IMR-90 (cell line): ENCODE measurements around the gene D2HGDH. TPM values are rescaled to one million over a fixed set of nuclear protein-coding genes. Genes with fewer than 3 reads are reported as not detected.

Source experiments
- ATAC-seq: fragments of 200-7000 bp; cut with Tn5 transposase; 2 replicates; pipeline ENCODE4 v1.9.1; 2020; ENCODE audit warnings: low read depth, mild to moderate bottlenecking, moderate library complexity
- BruUV-seq: library from RNA; stranded (reverse); fragments of 400-500 nt; replicated peaks from 2 replicates; lab custom pipeline; 2021; lab: Mats Ljungman, UMichigan
- CTCF ChIA-PET: fragments of 300-600 bp; formaldehyde crosslinking; extraction: SDS; loops from one replicate; lab custom pipeline; 2021; ENCODE audit warnings: antibody characterized with exemption; lab: Yijun Ruan, JAX
- POLR2A ChIA-PET: fragments of 300-600 bp; sonication (Branson Sonifier 250); formaldehyde crosslinking; loops from one replicate; lab custom pipeline; 2022; ENCODE audit warnings: antibody characterized with exemption; ENCODE audit not compliant: unreplicated experiment; lab: Charles Lee
- DNase-seq: peaks from one replicate; pipeline ENCODE4 v3.0.0; 2013
- H2AFZ ChIP-seq: replicated peaks from 2 replicates; pipeline ENCODE3; 2013; ENCODE audit warnings: low read length, mild to moderate bottlenecking; ENCODE audit not compliant: poor library complexity
- H2AK5ac ChIP-seq: 2 replicates; pipeline ENCODE4 v1.6.1; 2013; ENCODE audit warnings: low read depth, low read length, inconsistent platforms
- H2AK9ac ChIP-seq: replicated peaks from 2 replicates; pipeline ENCODE3; 2013; ENCODE audit warnings: mild to moderate bottlenecking, low read depth, low read length, moderate library complexity; ENCODE audit not compliant: poor library complexity
- H2BK120ac ChIP-seq: 2 replicates; pipeline ENCODE4 v1.6.1; 2013; ENCODE audit warnings: low read depth, low read length, inconsistent platforms
- H2BK15ac ChIP-seq: 3 replicates; pipeline ENCODE4 v1.6.1; 2013; ENCODE audit warnings: low read depth, low read length, inconsistent platforms
- H2BK20ac ChIP-seq: 2 replicates; pipeline ENCODE4 v1.6.1; 2013; ENCODE audit warnings: low read depth, mild to moderate bottlenecking, inconsistent platforms, low read length, moderate library complexity
- H2BK5ac ChIP-seq: 2 replicates; pipeline ENCODE4 v1.6.1; 2013; ENCODE audit warnings: mild to moderate bottlenecking, low read depth, low read length, inconsistent platforms; ENCODE audit not compliant: poor library complexity, severe bottlenecking
- H3K14ac ChIP-seq: replicated peaks from 2 replicates; pipeline ENCODE4 v1.6.1; 2013; ENCODE audit warnings: low read depth, low read length, inconsistent platforms
- H3K18ac ChIP-seq: 2 replicates; pipeline ENCODE4 v1.6.1; 2013; ENCODE audit warnings: low read depth, low read length, control low read depth
- H3K23ac ChIP-seq: 2 replicates; pipeline ENCODE4 v1.6.1; 2013; ENCODE audit warnings: low read depth, low read length, inconsistent platforms
- H3K27ac ChIP-seq: 2 replicates; pipeline ENCODE4 v1.5.1; 2013; ENCODE audit warnings: mild to moderate bottlenecking, control low read depth, low read length; ENCODE audit not compliant: insufficient read depth
- H3K27me3 ChIP-seq: 2 replicates; pipeline ENCODE4 v1.6.1; 2013; ENCODE audit warnings: low read length; ENCODE audit not compliant: control insufficient read depth, insufficient read depth
- H3K36me3 ChIP-seq: 2 replicates; pipeline ENCODE4 v1.6.1; 2013; ENCODE audit warnings: low read length, mixed read lengths; ENCODE audit not compliant: control insufficient read depth, insufficient read depth
- H3K4ac ChIP-seq: 2 replicates; pipeline ENCODE4 v1.6.1; 2013; ENCODE audit warnings: low read depth, low read length, inconsistent platforms
- H3K4me1 ChIP-seq: 2 replicates; pipeline ENCODE4 v1.6.1; 2013; ENCODE audit warnings: low read length, mixed read lengths; ENCODE audit not compliant: control insufficient read depth, insufficient read depth
- H3K4me2 ChIP-seq: 2 replicates; pipeline ENCODE4 v1.6.1; 2013; ENCODE audit warnings: low read depth, mild to moderate bottlenecking, control low read depth, low read length, moderate library complexity
- H3K4me3 ChIP-seq: 2 replicates; pipeline ENCODE4 v1.5.1; 2013; ENCODE audit warnings: low read depth, mild to moderate bottlenecking, control low read depth, low read length, moderate library complexity; ENCODE audit not compliant: insufficient read depth
- H3K56ac ChIP-seq: 2 replicates; pipeline ENCODE4 v1.6.1; 2013; ENCODE audit warnings: low read length, inconsistent platforms; ENCODE audit not compliant: insufficient read depth; ENCODE audit errors: extremely low read depth
- H3K79me1 ChIP-seq, 2 experiments: 2 replicates each; pipeline ENCODE4 v1.6.1; 2013; ENCODE audit warnings: low read length in 2 of 2, inconsistent platforms in 1 of 2, low read depth in 1 of 2
- H3K9ac ChIP-seq: 2 replicates; pipeline ENCODE4 v1.6.1; 2013; ENCODE audit warnings: low read depth, low read length, control low read depth
- H3K9me1 ChIP-seq: 2 replicates; pipeline ENCODE4 v1.6.1; 2013; ENCODE audit warnings: low read length, inconsistent platforms; ENCODE audit not compliant: insufficient read depth
- H3K9me3 ChIP-seq: 2 replicates; pipeline ENCODE4 v1.6.1; 2013; ENCODE audit warnings: low read length; ENCODE audit not compliant: control insufficient read depth, insufficient read depth
- H4K20me1 ChIP-seq: 2 replicates; pipeline ENCODE4 v1.6.1; 2013; ENCODE audit warnings: low read length, inconsistent platforms; ENCODE audit not compliant: insufficient read depth
- H4K5ac ChIP-seq: 2 replicates; pipeline ENCODE4 v1.6.1; 2013; ENCODE audit warnings: mild to moderate bottlenecking, low read depth, low read length, control low read depth
- H4K8ac ChIP-seq, 2 experiments: 2 replicates each; pipeline ENCODE4 v1.6.1; 2013; ENCODE audit warnings: low read depth in 2 of 2, low read length in 2 of 2, control low read depth in 1 of 2, inconsistent platforms in 1 of 2
- H4K91ac ChIP-seq: 2 replicates; pipeline ENCODE4 v1.6.1; 2013; ENCODE audit warnings: low read depth, low read length, inconsistent platforms; ENCODE audit not compliant: insufficient read depth
- CEBPB ChIP-seq: IDR thresholded peaks from 2 replicates; pipeline ENCODE4 v1.6.1; 2012; ENCODE audit warnings: low read depth, low read length, improper control_type of control experiment
- CTCF ChIP-seq: conservative IDR thresholded peaks from 2 replicates; pipeline ENCODE4 v1.5.1; 2012; ENCODE audit warnings: mild to moderate bottlenecking, low read depth, low read length, improper control_type of control experiment
- ELK1 ChIP-seq: fragments of 150-350 bp; IDR thresholded peaks from 2 replicates; pipeline ENCODE4 v1.6.1; 2016; ENCODE audit warnings: low read depth, mild to moderate bottlenecking, low read length, moderate library complexity, borderline replicate concordance
- FOS ChIP-seq: fragments of 150-350 bp; IDR thresholded peaks from 2 replicates; pipeline ENCODE4 v1.6.1; 2016; ENCODE audit warnings: low read depth, low read length
- MAFK ChIP-seq: IDR thresholded peaks from 2 replicates; pipeline ENCODE4 v1.6.1; 2012; ENCODE audit warnings: low read depth, low read length, improper control_type of control experiment
- MAZ ChIP-seq: IDR thresholded peaks from 2 replicates; pipeline ENCODE4 v1.6.1; 2012; ENCODE audit warnings: low read depth, mild to moderate bottlenecking, low read length, improper control_type of control experiment, moderate library complexity, borderline replicate concordance
- MXI1 ChIP-seq: IDR thresholded peaks from 2 replicates; pipeline ENCODE4 v1.6.1; 2012; ENCODE audit warnings: low read depth, mild to moderate bottlenecking, low read length, moderate library complexity, borderline replicate concordance
- NFE2L2 ChIP-seq: fragments of 150-350 bp; IDR thresholded peaks from 2 replicates; pipeline ENCODE4 v1.6.1; 2016; ENCODE audit warnings: low read depth, mild to moderate bottlenecking, low read length
- POLR2A ChIP-seq: IDR thresholded peaks from 2 replicates; pipeline ENCODE4 v1.6.1; 2012; ENCODE audit warnings: mild to moderate bottlenecking, low read depth, low read length
- RAD21 ChIP-seq: IDR thresholded peaks from 2 replicates; pipeline ENCODE4 v1.6.1; 2012; ENCODE audit warnings: low read length, improper control_type of control experiment
- RCOR1 ChIP-seq: IDR thresholded peaks from 2 replicates; pipeline ENCODE4 v1.6.1; 2012; ENCODE audit warnings: mild to moderate bottlenecking, low read length, improper control_type of control experiment; ENCODE audit not compliant: insufficient replicate concordance
- RFX5 ChIP-seq: IDR thresholded peaks from 2 replicates; pipeline ENCODE4 v1.8.0; 2012; ENCODE audit warnings: low read depth, mild to moderate bottlenecking, low read length, moderate library complexity
- SMC3 ChIP-seq: fragments of 150-350 bp; IDR thresholded peaks from 2 replicates; pipeline ENCODE4 v1.6.1; 2016; ENCODE audit warnings: low read depth, mild to moderate bottlenecking, antibody characterized with exemption, low read length, moderate library complexity
- USF2 ChIP-seq: fragments of 150-350 bp; IDR thresholded peaks from 2 replicates; pipeline ENCODE4 v1.6.1; 2017; ENCODE audit warnings: mild to moderate bottlenecking, antibody characterized with exemption, low read length, low read depth
- WGBS, 2 experiments: methylation state at CpG; one replicate each; pipeline versions ENCODE4 v1.1.5 to v1.1.7; 2013; ENCODE audit warnings: missing lambda C conversion rate in 2 of 2; ENCODE audit not compliant: insufficient read length in 1 of 2; ENCODE audit errors: extremely low coverage in 2 of 2; 5-methylcytosine and 5-hydroxymethylcytosine counted together
- dilution Hi-C: fragments of 300-500 bp; cut with HindIII; formaldehyde crosslinking; loops from one replicate; pipeline ENCODE4 v1.14.3; 2018; ENCODE audit warnings: low sequenced_read_pairs; ENCODE audit not compliant: unreplicated experiment
- in situ Hi-C: fragments of 300-500 bp; cut with MboI; formaldehyde crosslinking; loops from 3 replicates; pipeline ENCODE4 v1.14.3; 2019; ENCODE audit warnings: low sequenced_read_pairs, inconsistent platforms, mixed read lengths
- intact Hi-C: fragments of 100-400 bp; cut with micrococcal nuclease; formaldehyde crosslinking; loops from 2 replicates; pipeline ENCODE4 v1.10.0; 2022
- polyA plus RNA-seq, 3 experiments: library from polyadenylated mRNA; depleted of rRNA; stranded (reverse); fragments of >200 nt; gene quantifications; 2 replicates each; pipeline ENCODE4 v1.2.3, GENCODE V29; 2012; ENCODE audit warnings: low replicate concordance in 1 of 3
- total RNA-seq: library from RNA; depleted of rRNA; stranded (reverse); fragments of >200 nt; gene quantifications from 2 replicates; pipeline ENCODE4 v1.2.3, GENCODE V29; 2012

Gene D2HGDH
- total and polyA plus RNA-seq, 2 of the 4 experiments (the other 2 are of a cell fraction) = 6.3 to 22.1 TPM

GRCh38 chr2:241801611-241802420 is 67.4 kb downstream of the D2HGDH start:
- Histone ChIP-seq H2AFZ (no peak overlapping the region), H2AK5ac (no peak overlapping the region), H3K4me2 (no peak overlapping the region), H2AK9ac (no peak overlapping the region), H3K14ac (no peak overlapping the region), H3K9me1 (no peaks in the 10 kb centered on the region; the same call in 1 of the 2 replicates), H3K4ac (no peak overlapping the region), H3K9me3 (no peaks in the 10 kb centered on the region), H3K56ac (no peak overlapping the region), H3K79me1 (no peaks in the 10 kb centered on the region), H3K27me3 (peaks cover 25% of the 10 kb centered on the region), H2BK15ac (no peak overlapping the region), H4K20me1 (no peaks in the 10 kb centered on the region), H3K27ac (no peak overlapping the region), H3K23ac (no peak overlapping the region), H3K9ac (no peak overlapping the region), H3K4me1 (peaks cover 6% of the 10 kb centered on the region; the same call in 1 of the 2 replicates), H3K18ac (no peak overlapping the region), H2BK20ac (no peak overlapping the region), H3K4me3 (no peak overlapping the region), H2BK5ac (no peak overlapping the region), H4K91ac (no peak overlapping the region), H3K36me3 (no peaks in the 10 kb centered on the region), H2BK120ac (no peak overlapping the region), H4K8ac (no peak overlapping the region), H4K5ac (no peak overlapping the region)
- ChIA-PET POLR2A (no interaction called here), CTCF (no interaction called here)
- intact Hi-C loops (no loop called here), in situ Hi-C loops (no loop called here), dilution Hi-C loops (no loop called here)
- TF ChIP-seq MAFK (no peak), USF2 (no peak), FOS (no peak), SMC3 (no peak), ELK1 (no peak), RFX5 (no peak), POLR2A (no peak), MAZ (no peak), RAD21 (no peak), MXI1 (no peak), CEBPB (no peak), RCOR1 (no peak), NFE2L2 (no peak), CTCF (no peak)
- BruUV-seq = no TSS peak
- ATAC-seq = no peak
- 89% methylated on average over 19 of the region's 44 CpGs; no CpG with 5 or more reads in 1 of the 2 experiments for WGBS, 2 experiments
- DNase-seq = no peak
